GM08714 (cell line): ENCODE results near the gene SH3BP5.

ENCODE experiments used
- H3K4me3 ChIP-seq: fragments of 200-500 bp; sonication (Bioruptor generic); 2 replicates; pipeline ENCODE4 v1.5.1; 2014; ENCODE audit warnings: mild to moderate bottlenecking, low read length, inconsistent platforms
- ZNF274 ChIP-seq: IDR thresholded peaks from 2 replicates; pipeline ENCODE4 v1.6.1; 2012; ENCODE audit warnings: mild to moderate bottlenecking, low read depth, low read length

Gene SH3BP5

DNA sequence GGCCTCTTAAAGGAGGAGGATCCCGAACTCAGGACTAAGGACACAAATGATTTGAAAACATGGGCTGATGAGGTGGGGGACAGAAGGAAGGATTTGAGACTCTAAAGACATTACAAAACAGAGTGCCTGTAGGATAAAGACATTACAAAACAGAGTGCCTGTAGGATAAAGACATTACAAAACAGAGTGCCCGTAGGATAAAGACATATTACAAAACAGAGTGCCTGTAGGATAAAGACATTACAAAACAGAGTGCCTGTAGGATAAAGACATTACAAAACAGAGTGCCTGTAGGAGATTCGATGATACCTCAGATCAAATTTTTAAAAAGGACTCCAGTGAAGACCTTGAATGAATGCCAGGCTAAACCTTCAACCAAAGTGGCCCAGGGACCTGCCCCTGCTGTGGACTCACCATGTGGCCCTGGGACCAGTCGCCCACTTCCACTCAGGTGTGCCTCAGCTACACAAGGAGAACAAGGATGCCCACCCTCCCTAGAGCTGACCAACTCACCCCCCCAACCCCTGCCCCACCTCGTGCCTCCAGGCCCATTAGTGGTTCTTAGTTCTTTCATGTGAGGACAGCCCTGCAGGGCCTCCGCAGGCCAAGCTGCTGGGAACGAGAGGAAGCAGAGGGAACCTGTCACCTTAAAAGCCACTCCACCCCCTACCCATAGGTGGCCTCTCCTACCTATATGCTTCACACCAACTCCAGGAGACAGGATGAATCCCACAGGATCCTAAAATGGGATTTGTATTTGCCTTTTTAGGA is 59.8 kb downstream of the SH3BP5 start:
- TF ChIP-seq ZNF274: no peak
- H3K4me3 ChIP-seq: no peak overlapping the region

DNA sequence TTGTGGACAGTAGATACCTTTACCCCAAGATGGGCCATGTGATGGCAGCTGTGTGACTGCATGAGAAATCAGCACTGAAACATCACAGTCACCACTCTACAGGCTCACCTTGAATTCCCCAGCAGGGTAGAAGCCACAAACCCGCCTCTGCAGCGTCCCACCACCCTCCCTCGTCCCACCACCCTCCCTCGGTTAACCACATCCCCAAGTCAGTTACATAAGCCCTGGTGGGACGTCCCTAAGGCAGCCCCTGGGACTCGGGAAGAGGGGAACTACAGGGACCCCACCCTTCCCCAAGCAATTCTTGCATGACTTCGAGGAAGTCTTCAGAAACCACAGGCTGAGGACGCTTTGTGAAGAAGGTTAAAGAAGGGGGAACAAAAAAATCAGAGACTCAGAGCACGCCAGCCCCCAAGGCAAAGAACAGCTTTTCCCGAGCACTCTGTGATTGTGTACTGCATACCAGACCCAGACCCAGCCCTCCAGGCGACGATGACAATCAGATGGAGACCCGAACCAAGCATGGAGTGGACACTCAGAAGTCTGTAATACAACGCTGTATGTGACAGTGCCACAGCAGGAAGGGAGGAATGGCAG is 60.5 kb downstream of the SH3BP5 start:
- no peak overlapping the region for H3K4me3 ChIP-seq
- no peak for TF ChIP-seq ZNF274

DNA sequence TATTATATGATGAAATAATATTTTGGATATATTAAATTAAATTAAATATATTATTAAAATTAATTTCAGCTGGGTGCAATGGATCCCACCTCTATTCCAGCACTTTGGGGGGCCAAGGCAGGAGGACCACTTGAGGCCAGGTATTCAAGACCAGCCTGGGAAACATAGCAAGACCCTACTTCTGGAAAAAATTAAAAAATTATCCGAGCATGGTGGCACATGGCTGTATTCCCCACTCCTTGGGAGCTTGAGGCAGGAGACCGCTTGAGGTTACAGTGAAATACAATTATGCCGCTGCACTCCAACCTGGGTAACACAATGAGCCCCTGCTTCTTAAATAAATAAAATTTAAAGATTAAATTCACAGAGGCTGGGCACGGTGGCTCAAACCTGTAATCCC is 61.4 kb downstream of the SH3BP5 start:
- no peak for TF ChIP-seq ZNF274
- no peak overlapping the region for H3K4me3 ChIP-seq

DNA sequence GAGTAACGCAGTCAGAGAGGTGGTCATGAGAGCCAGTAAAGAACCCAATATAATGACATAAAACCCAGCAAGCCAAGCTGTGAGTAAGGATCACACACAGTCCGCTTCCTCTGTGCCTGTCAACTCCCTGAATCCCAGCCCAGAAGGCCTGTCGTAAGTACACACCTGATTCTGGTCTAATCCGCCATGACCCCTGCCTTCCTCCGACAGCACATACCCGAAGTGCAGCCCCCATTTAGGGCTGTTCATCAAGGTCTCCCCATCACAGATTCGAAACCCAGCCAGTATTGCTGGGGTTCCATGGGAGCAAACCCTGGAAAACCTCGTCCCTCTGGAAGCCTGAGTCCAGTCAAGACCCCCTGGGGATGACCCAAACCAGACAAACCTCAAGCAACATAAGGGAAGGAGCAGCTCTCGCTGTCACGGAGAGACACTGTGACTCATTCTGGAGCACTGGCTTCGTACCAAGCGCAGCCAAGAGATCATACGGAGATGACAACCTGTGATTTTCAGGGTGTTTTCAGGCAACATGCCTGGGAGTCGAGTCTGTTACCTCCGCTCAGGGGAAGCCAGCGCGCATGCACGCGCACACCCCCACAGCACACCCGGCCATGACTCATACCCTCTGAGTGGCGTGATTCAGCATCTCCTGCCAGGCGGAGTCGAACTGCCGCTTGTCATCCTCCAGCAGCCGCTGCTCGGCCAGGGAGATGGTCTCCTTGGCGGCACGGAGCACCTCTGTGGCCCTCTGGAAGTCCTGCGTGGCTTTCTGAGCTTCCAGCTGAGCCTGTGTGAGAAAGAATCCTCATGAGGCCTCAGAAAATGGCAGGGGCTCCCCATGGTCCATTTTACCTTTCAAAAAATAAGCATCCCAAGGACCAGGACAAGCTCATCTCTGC is 63.0 kb downstream of the SH3BP5 start:
- no peak for TF ChIP-seq ZNF274

DNA sequence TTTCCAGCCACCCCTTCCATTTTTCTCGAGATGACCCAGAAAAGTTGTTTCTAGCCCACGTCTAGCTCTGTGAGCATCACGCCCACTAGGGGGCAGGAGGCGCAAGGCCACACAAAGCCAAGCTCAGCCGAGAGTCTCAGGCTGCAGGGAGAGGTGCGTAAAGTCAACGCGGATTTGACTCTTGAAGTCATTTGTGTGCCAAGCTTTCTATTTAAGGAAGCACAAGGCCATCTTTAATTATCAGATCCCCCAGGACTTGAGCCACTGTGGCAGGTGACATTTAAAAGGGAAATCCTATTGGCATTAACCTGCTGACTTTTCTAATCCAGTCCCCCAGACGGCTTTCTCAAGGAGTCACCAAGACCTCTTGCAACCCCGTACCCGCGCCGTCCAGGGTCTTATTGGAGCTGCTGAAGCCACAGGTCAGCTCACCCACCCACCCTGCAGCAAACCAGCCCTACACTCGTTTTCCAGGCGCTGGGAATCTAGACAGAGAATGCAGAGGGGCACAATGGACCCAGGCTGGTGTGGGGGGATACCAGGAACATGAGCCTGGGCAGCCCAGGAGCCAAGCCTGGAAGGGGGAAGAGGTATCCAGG is 64.3 kb downstream of the SH3BP5 start:
- TF ChIP-seq ZNF274: no peak
- H3K4me3 ChIP-seq: no peak overlapping the region

More for the DNA sequence above, 63.0 kb downstream of the SH3BP5 start:
- H3K4me3 ChIP-seq: no peak overlapping the region

DNA sequence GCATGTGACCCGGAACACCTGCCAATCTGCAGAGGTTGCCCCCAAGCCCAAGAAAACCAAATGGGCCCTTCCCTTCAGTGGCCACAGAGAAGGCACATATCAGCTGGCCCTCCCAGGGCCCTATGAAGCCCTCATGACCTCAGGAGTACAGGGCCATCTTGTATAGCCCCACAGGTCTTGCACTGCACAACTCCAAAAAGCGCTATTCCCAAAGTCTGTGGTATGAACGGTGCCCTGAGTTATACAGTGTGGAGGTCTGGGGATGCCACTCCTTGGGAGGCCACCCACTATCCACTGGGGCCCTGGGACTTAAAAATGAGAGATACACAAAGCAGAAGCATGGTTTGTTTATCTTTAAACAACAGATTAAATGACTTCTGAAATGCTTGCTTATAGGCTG is 64.9 kb downstream of the SH3BP5 start:
- no peak for TF ChIP-seq ZNF274
- no peak overlapping the region for H3K4me3 ChIP-seq

DNA sequence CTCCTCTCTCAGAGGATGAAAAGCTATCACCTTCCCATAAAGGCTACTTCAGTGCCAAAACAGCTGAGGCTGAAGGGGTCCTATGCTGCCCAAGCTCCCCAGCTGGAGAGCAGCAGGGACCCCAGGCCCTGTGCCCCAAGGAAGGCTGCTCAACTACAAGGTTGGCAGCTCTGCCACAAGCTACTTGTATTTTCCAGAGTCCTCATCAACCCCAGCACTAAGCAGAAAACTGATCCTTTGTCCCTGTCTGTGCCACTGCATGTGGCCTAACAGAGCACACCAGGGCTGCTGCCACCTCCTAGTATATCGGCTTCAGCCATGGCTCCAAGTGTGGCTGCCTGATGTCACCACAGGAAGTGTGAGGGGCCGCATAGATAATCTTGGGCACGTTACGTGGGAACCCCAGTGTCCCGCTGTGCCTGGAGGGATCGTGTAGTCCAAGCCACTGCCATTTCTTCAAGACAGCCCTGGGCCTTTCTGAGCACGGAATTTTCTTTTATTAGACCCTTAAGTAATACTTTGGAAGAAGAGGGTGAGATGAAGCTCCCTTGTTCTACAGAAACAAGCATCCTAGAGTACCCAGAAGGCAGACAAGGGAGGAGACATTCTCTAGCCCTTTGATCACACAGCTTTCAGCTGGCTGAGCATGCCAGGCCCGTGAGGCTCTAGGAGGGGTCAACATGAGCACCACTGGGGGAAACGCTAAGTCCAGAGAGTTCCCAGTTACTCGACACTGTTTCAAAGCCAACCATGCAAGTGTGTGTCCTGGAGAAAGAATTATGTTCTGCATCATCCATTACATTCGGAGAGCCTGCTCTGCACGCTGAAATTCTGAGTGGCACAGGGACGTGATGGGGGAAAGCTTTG is 65.6 kb downstream of the SH3BP5 start:
- no peak overlapping the region for H3K4me3 ChIP-seq
- no peak for TF ChIP-seq ZNF274

DNA sequence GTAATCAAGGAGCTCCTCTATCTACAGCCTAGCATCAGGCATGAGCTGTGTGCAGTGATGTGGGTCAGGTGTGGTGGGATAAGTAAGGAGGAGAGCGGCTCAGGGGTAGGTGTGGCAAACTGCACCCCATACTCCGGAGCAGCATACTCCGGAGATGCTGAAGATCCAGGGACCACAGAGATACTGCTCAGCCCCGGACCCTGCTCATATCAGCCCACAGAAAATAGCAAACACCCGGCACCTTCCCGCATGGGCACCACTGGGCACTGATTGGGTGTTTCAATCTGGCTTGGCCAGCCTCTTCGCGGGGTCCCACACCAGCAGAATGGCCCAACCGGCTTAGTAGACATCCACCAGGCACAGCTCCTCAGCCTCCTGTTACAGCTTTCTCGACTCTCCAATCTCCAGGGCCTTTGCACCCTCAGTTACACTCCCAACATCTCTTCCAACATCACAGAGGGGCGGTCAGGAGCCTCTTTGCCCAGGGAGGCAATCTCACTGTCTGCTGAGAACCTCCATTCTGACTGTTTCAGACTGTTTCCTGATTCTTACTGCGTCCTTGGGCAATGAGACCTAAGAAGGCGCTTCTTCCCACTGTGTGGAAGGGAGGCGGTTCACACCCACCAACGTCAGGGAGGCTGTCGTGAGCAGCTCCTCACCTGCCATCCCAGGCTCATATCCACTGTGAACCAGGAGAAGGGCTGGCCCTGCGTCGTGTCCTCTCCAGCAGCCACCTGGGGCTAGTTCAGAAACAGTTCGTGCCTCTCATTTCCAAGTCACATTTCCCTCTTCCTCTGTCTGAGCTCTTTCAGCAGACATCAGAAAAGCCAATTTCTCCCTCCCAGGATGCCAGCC is 66.5 kb downstream of the SH3BP5 start:
- no peak overlapping the region for H3K4me3 ChIP-seq
- no peak for TF ChIP-seq ZNF274

DNA sequence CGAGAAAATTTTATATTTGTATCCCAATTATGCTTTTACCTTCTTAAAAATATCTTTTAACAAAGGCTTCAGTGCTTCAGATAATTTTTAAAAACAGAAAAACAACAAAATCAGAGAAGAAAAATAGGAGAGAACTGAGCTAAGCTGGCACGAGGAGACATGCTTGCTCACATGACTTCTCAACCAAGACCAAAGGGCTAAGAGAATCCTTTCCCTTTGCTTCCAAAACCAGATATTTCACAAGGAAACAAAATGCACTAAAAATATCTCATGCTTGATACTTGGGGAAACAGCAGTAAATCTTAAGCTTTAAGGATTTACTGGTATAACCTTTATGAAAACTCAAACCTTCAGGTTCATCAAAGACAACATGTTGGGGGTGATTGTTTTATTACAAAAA is 67.9 kb downstream of the SH3BP5 start:
- no peak overlapping the region for H3K4me3 ChIP-seq
- TF ChIP-seq ZNF274: no peak

DNA sequence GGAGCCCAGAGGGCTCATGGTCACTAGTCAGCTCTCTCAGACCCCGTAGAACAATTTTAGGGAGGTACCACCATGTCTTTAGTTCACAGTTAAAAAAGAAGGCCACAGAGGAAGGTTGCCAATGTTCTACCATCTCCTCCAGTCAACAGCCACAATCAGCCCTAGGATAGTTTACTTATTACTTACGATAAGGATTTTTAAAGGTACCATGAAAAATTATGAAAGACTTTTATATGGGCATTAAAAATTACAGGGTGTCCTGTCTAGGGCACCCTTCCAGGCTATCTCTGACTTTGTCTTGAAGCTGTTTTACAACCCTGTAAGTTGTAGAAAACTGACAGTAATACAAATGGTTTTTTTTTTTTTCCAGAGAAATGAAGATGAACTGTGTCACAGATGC is 68.5 kb downstream of the SH3BP5 start:
- TF ChIP-seq ZNF274: no peak
- no peak overlapping the region for H3K4me3 ChIP-seq

DNA sequence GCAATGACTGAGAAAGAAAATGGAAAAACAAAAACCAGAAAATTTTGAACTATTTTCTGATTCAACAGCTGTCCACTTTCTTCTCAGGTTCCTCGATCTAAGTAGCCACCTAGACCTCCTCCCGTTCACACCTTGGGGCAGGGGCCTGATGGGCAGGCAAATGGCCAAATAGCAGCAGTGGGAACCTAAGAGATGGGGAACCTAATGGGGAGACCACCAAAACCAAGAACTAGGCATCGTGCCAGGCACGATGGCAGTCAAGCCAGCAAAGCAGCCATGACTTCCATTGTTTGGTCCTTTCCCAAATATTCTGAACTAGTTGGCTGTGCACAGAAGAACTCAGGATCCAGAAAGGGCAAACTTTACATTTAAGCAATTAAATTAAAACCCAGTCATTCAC is 69.3 kb downstream of the SH3BP5 start:
- no peak overlapping the region for H3K4me3 ChIP-seq
- no peak for TF ChIP-seq ZNF274

DNA sequence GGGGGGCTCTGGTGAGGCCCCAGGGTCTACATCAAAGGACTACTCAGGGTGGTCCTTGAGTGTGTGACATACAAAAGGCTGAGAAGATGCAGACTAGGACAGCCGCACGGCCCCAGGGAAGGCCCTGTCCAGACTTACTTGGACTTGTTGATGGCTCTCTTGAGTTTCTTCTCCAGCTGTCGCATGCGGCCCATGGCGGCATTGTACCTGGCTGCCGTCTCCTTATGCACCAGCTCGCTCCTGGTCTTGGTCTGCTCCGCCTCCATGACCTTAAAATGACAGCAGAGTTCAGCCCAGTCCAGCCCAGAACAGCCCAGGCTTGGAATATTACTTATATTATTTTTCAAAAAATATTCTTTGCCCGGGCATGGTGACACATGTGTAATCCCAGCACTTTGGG is 70.4 kb downstream of the SH3BP5 start:
- no peak for TF ChIP-seq ZNF274

DNA sequence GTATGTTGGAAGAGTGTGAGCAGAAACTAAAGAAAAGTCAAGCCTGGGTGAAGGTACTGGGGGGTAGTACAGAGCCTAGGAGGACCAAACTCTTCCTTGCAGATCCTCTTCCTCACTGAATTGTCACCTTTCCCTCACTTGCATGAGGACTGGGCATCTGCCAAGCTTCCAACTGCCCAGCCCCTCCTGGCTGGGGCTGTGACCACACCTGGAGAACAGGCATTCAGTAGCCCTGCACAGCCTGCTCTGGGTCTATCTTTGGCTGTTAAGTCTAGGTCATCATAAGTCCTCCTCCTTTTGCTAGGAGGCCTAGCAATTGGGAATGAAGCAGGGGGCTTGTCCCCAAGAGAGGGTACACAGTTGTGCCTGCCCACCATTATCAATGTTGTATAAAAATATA is 71.1 kb downstream of the SH3BP5 start:
- no peak overlapping the region for H3K4me3 ChIP-seq
- TF ChIP-seq ZNF274: no peak

More for the DNA sequence above, 70.4 kb downstream of the SH3BP5 start:
- H3K4me3 ChIP-seq: no peak overlapping the region
